ENCODE measurements around the gene PEX11B. TPM values are rescaled to one million over a fixed set of nuclear protein-coding genes. Genes with fewer than 3 reads are reported as not detected.

PEX11B gene
- total and polyA plus RNA-seq, 11 donors = 17.7 to 29.8 (median 24.5) TPM

- Histone ChIP-seq H3K36me3 (peaks cover 0 to 9% (median 0%) of the 10 kb centered on the region in 9 donors), H3K9me3 (no peaks in the 10 kb centered on the region), H3K4me3 (no peak overlapping the region), H3K27me3 (no peaks in the 10 kb centered on the region), H3K27ac (no peak overlapping the region), H3K4me1 (peaks cover 3 to 27% (median 23%) of the 10 kb centered on the region in 12 donors)
- intact Hi-C loops (cut with DNase I) = loop anchor here in 3 of 10 donors (5.0 to 10.0 kb wide), 2 partner anchors 117 to 119 kb away; no protein-coding TSS in a partner anchor
- TF ChIP-seq, protein P1, sequence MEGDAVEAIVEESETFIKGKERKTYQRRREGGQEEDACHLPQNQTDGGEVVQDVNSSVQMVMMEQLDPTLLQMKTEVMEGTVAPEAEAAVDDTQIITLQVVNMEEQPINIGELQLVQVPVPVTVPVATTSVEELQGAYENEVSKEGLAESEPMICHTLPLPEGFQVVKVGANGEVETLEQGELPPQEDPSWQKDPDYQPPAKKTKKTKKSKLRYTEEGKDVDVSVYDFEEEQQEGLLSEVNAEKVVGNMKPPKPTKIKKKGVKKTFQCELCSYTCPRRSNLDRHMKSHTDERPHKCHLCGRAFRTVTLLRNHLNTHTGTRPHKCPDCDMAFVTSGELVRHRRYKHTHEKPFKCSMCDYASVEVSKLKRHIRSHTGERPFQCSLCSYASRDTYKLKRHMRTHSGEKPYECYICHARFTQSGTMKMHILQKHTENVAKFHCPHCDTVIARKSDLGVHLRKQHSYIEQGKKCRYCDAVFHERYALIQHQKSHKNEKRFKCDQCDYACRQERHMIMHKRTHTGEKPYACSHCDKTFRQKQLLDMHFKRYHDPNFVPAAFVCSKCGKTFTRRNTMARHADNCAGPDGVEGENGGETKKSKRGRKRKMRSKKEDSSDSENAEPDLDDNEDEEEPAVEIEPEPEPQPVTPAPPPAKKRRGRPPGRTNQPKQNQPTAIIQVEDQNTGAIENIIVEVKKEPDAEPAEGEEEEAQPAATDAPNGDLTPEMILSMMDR (IDR thresholded peaks at IDR 0.05) = no peak
- no peak for TF ChIP-seq POLR2A (IDR thresholded peaks at IDR 0.05)
- 95 to 100% (median 98%) methylated on average over 1 of the region's 1 CpG for WGBS, 4 donors
- ATAC-seq (no peak), DNase-seq (no peak)
Observed at GRCh38 chr1:145895471-145895870, 23.0 kb downstream of the PEX11B start.

DNA sequence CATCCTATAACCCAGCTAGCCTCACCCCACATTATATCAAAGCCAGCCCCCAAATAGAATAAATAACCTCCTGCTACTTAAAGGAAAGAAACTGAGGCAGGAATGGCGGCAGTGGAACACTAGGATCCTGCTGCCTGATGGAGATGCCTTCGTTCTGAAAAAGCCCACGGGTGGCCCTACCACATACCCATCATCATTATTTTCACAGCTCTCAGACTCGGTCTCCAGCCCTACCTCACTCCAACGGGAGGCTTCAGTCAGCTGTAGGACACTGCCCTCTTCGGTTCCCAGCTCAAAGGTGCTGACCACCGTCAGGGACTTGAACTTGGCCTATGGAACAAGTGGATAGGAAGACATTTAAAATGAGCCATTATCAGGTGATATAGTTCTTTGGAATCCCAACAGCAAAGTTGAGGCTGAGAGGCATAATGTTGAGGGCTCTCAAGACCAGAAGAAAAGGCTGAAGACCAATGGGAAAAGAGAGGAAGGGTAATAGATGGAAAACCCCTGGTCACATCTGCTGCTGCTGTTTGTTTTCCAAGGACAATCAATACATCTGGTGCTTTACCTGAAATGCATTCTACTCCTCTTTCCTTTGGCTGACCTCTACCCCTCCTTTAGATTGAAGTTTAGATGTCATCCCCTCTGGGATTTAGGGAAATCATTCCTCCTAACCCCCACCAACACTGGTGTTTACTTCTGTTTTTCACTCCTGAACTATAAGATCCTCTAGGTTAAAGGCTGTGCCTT lies 25.0 kb downstream of the PEX11B start:
- no peak for ATAC-seq
- no peak overlapping the region for H3K4me3 ChIP-seq
- TF ChIP-seq, protein P1 (IDR thresholded peaks at IDR 0.05) = no peak
- no peak for TF ChIP-seq POLR2A (IDR thresholded peaks at IDR 0.05)

GRCh38 chr1:145892486-145893087 lies 25.9 kb downstream of the PEX11B start:
- H3K9me3 ChIP-seq = no peaks in the 10 kb centered on the region
- H3K27ac ChIP-seq = peak overlapping the region; percentile 77 to 91 (median 83)
- DNase-seq (no peak), ATAC-seq (peak in 3 of 4 donors; percentile 15 to 17 (median 16))
- H3K4me1 ChIP-seq = peaks cover 3 to 29% (median 23%) of the 10 kb centered on the region in 12 donors
- no peaks in the 10 kb centered on the region for H3K27me3 ChIP-seq
- intact Hi-C loops (cut with DNase I) = loop anchor here in 9 of 10 donors (1.0 to 10.0 kb wide), 7 partner anchors 16 to 122 kb away; partner anchors contain the start of gene ITGA10 (in 2 of the 9)
- WGBS, 4 donors = 32 to 41% (median 38%) methylated on average over 3 of the region's 3 CpGs
- no peak for TF ChIP-seq POLR2A (IDR thresholded peaks at IDR 0.05)
- TF ChIP-seq, protein P1 (IDR thresholded peaks at IDR 0.05) = no peak
- peak overlapping the region in 2 of 12 donors; percentile 1 to 13 for H3K4me3 ChIP-seq
- no peaks in the 10 kb centered on the region for H3K36me3 ChIP-seq

More for the DNA sequence above, 25.0 kb downstream of the PEX11B start:
- no peak for DNase-seq
- intact Hi-C loops (cut with DNase I) = loop anchor here in 9 of 10 donors (2.0 to 10.0 kb wide), 6 partner anchors 15 to 121 kb away; partner anchors contain the start of gene ITGA10 (in 1 of the 9)
- Histone ChIP-seq H3K27me3 (no peaks in the 10 kb centered on the region), H3K36me3 (no peaks in the 10 kb centered on the region), H3K9me3 (no peaks in the 10 kb centered on the region), H3K27ac (peak overlapping the region in 10 of 12 donors; percentile 77 to 91 (median 83)), H3K4me1 (peaks cover 3 to 29% (median 23%) of the 10 kb centered on the region in 12 donors)
- WGBS, 4 donors = 91 to 94% (median 93%) methylated on average over 7 of the region's 7 CpGs

Measured in heart left ventricle (tissue), 16 donors.